LNCAP (cell line): ENCODE results near the gene ATP1A2.

Experiments
- TF ChIP-seq, protein P1 (sequence below): fragments of 450-650 bp; IDR thresholded peaks from 2 replicates; pipeline ENCODE4 v1.5.1; 2017; ENCODE audit warnings: mild to moderate bottlenecking

The ATP1A2 gene

DNA sequence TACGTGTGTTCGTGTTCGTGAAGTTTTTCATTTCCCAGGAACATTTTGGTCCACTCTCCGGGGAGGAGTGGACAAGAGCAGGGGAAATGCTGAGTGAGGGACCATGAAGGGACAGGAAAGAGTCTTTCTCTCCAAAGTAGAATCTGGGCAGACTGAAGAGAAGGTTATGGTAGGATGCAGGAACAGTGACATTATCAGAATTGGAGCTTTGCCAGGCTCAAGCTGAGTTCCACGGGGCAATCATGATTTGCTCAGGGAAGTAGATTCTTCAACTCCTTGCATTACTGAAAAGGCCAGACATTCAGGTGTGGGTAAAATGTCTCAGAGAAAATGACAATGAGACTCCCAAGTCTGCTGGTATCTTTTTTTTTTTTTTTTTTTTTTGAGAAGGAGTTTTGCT lies 52.5 kb downstream of the ATP1A2 start:
- TF ChIP-seq, protein P1, sequence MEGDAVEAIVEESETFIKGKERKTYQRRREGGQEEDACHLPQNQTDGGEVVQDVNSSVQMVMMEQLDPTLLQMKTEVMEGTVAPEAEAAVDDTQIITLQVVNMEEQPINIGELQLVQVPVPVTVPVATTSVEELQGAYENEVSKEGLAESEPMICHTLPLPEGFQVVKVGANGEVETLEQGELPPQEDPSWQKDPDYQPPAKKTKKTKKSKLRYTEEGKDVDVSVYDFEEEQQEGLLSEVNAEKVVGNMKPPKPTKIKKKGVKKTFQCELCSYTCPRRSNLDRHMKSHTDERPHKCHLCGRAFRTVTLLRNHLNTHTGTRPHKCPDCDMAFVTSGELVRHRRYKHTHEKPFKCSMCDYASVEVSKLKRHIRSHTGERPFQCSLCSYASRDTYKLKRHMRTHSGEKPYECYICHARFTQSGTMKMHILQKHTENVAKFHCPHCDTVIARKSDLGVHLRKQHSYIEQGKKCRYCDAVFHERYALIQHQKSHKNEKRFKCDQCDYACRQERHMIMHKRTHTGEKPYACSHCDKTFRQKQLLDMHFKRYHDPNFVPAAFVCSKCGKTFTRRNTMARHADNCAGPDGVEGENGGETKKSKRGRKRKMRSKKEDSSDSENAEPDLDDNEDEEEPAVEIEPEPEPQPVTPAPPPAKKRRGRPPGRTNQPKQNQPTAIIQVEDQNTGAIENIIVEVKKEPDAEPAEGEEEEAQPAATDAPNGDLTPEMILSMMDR: no peak

- TF ChIP-seq, protein P1: no peak
Measured at GRCh38 chr1:160168609-160169369, 53.2 kb downstream of the ATP1A2 start.

GRCh38 chr1:160169553-160170399 lies 54.2 kb downstream of the ATP1A2 start:
- TF ChIP-seq, protein P1: no peak

- TF ChIP-seq, protein P1: no peak
Measured at GRCh38 chr1:160171354-160171753, 55.8 kb downstream of the ATP1A2 start.

DNA sequence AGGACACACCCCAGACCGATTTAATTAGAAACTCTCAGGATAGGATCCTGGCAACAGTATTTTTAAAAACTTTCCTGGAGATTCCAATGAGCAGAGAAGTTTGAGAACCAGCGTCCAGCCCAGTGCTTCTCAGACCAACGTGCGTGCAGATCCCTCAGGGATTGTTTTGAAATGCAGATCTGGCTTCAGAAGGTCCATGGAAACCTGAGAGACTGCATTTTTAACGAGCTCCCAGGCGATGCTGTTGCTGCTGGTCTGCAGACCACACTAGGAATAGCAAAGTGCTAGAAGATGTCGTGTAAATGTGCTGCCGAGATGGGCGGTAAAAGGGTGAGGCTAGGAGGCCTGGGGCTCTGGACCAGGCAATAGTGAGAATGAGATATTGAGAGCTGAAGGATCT lies 56.4 kb downstream of the ATP1A2 start:
- TF ChIP-seq, protein P1: no peak

DNA sequence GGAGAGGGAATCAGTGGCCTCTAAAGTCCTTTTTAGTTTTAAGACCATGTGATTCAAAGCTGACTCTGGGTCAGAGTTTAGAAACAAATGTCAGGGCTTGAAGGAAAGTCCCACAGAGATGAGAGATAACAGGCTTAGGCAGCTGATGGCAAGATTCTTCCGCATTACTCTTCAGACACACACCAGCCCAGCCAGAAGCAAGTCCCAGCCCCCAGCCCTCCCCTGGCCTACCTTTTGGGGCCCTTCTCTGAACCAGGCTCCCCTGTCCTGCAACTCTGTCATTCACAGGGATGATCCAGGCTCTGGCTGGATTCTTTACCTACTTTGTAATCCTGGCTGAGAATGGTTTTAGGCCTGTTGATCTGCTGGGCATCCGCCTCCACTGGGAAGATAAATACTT lies 61.7 kb downstream of the ATP1A2 start:
- TF ChIP-seq, protein P1: no peak

DNA sequence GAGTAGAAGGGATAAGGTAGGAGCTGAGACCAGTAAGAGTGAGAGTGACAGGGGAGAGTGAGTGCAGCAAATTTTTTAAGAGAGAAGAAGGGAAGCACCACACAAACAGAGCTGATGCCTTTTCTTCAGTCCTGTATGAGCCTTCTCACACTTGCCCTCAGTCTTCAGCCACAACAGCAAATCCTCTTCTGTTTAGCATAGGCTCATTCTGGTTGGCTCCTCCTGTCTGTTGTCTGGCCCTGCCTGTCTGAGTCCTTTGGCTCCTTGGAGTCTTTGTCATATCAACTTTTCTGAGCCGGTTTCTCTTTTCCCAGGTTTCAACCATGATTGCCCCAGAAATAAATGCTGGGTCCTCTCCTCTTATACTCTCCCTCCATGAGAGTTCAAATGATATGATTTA lies 62.1 kb downstream of the ATP1A2 start:
- TF ChIP-seq, protein P1: no peak
